ENCODE results near the gene S100A9. TPM values are rescaled to one million over a fixed set of nuclear protein-coding genes. Genes with fewer than 3 reads are reported as not detected.

The S100A9 gene
- total RNA-seq, 4 donors from 2014 or later: 436 to 2,200 (median 573) TPM

- no peak for DNase-seq (ENCODE audit: low spot score)
These were observed 16.2 kb upstream of the S100A9 start for GRCh38 chr1:153341431-153341934.

GRCh38 chr1:153342178-153342577 is 15.5 kb upstream of the S100A9 start:
- DNase-seq (ENCODE audit: low spot score) (no peak), ATAC-seq (ENCODE audit: low FRiP score) (no peak)
- TF ChIP-seq CTCF (IDR thresholded peaks at IDR 0.05): no peak

More at GRCh38 chr1:153341431-153341934, 16.2 kb upstream of the S100A9 start:
- no peak for TF ChIP-seq CTCF (IDR thresholded peaks at IDR 0.05)
- no peak for ATAC-seq (ENCODE audit: low FRiP score)

DNA sequence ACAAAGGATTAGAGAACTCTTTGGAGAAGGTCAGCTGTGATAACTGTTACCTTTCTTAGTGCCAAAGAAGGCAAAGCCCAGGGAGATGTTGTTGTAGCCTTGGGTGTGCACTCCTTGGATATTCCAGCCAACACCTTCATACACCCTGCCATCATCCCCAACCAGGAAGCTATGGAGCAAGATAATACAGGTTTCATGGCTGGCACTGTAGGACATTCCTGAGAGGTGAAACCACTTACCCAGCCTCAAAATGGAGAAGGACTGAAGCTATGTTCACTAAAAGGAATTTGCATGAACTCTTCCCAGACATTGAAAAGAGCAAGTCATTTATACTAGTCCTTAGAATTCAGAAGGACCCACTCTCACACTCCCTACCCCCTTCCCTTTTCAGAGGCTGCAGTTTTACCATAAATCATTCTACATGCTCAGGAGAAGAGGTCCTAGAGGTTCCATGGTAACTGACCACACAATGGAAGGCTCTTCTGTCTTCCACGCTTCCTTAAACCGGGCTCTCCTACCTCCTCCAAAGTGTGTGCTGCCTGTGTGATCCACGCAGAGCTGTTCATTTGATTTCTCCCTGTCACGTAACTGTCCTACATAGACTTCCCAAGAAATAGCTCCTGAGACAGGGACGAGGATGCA is 14.5 kb upstream of the S100A9 start:
- TF ChIP-seq CTCF (IDR thresholded peaks at IDR 0.05): no peak
- DNase-seq (ENCODE audit: low spot score): no peak
- ATAC-seq (ENCODE audit: low FRiP score): no peak

GRCh38 chr1:153343811-153344717 is 13.6 kb upstream of the S100A9 start:
- TF ChIP-seq CTCF (IDR thresholded peaks at IDR 0.05): no peak
- DNase-seq (ENCODE audit: low spot score) (no peak), ATAC-seq (ENCODE audit: low FRiP score) (no peak)

DNA sequence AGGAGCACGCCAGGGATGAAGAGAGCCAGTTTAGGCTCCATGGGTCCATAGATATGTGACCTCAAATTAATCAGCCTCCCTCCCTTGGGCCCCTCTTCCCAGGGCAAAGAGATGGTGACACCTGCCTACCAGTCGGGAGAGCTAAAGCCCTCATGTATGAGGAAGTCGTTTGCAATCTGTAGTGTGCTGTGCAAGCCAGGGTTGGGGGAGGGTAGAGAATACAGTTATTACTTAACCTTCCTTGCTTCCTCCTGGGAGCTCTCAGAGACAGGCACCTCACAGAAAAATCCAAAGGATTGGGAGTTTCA is 13.0 kb upstream of the S100A9 start:
- ATAC-seq (ENCODE audit: low FRiP score): no peak
- no peak for DNase-seq (ENCODE audit: low spot score)
- no peak for TF ChIP-seq CTCF (IDR thresholded peaks at IDR 0.05)

DNA sequence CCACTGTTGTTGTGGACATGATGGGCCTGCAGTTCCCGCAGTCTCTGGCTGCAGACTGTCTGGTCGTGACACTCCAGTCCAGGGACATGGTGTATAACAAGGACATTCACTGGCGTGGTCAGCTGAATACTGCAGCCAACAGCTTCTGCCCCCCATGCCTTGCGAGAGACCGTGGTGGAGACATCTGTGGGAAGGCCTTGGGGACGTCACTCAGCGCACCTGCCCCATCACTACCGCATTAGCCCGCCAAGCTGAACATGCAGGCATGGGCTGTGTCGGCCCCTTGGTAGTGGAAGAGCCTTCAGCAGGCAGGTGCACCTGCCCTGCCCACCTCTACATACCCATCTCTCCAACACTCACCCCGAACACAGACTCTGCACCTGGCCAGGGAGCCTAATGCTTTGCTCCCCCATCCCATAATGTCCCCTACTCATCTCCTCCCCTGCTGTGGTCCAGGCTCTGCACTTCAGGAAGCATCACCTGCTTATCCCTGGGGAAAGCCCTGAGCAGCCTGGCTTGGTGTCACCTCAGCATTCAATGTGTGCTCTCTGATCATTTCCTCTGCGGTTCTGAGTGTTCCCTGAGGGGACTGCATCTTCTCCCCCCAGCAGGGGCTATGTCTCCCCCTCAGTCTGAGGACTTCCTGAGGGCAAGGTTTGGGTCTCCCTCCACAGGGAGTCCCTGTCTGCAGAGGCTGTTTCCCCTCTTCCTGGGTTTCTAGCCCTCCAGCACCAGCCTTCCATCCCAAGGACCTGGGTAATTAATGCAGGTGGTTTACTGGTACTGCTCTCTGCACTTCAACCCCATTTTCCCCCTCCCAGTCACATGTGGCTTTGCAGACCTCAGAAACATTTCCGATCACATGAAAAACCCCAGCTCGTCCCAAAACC is 12.2 kb upstream of the S100A9 start:
- DNase-seq (ENCODE audit: low spot score): no peak

More for the DNA sequence above, 12.2 kb upstream of the S100A9 start:
- no peak for TF ChIP-seq CTCF (IDR thresholded peaks at IDR 0.05)
- no peak for ATAC-seq (ENCODE audit: low FRiP score)
